GM12873 (cell line): ENCODE data around the gene CKS2.

Experiments used
- CTCF ChIP-seq: IDR thresholded peaks from 2 replicates; pipeline ENCODE4 v1.5.1; 2012; ENCODE audit warnings: low read depth, mild to moderate bottlenecking, moderate library complexity, low read length, control low read depth; ENCODE audit not compliant: insufficient read depth; ENCODE audit errors: missing control alignments

CKS2 gene

GRCh38 chr9:89346696-89347095 lies 35.7 kb downstream of the CKS2 start:
- no peak for TF ChIP-seq CTCF

GRCh38 chr9:89347651-89348050 lies 36.7 kb downstream of the CKS2 start:
- TF ChIP-seq CTCF, result no peak

DNA sequence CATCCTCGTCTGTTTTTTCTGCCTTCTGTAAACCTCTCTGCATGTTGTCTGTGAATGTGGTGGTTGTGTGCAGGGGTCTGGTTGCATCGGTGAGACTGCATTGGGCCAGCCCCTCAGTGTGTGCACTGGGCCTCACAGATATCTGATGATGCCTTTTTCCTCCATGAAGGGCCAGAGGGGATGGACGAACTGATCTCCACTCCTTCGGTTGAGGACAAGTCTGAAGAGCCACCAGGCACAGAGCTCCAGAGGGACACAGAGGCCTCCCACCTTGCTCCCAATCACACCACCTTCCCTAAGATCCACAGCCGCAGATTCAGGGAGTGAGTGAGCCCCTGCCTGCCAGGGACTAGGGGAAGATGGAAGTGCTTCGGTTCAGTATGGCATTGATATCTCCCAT lies 38.6 kb downstream of the CKS2 start:
- TF ChIP-seq CTCF, result no peak

DNA sequence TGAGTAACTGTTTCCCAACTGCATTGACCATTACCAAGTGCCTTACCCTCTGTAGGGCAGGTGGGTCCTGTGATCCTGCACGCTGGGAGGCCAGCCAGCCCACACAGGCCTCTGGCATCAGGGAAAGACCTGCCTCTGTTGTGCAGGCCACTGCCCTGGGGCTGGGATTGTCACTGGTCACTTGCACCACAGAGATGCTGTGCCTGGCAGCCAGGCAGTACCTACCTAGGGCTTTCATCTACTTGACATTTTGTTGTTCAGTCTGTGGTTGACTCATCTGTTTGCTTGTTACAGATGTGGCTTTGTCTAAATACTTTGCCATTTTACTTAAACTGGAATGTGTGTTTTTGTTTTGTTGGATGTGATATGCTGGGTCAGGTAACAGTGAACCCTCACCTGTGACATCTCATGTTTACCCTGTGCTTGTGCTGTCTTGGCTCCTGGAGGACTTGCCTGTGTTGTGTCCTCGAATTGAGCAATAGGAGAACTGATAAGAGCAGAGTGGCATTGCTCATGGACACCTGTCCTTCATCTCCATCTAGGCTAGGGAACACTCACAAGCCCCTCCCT lies 40.1 kb downstream of the CKS2 start:
- TF ChIP-seq CTCF, result no peak

GRCh38 chr9:89351584-89352300 lies 40.7 kb downstream of the CKS2 start:
- no peak for TF ChIP-seq CTCF

GRCh38 chr9:89352451-89352850 lies 41.5 kb downstream of the CKS2 start:
- no peak for TF ChIP-seq CTCF

GRCh38 chr9:89352874-89353649 lies 42.1 kb downstream of the CKS2 start:
- no peak for TF ChIP-seq CTCF
